ENCODE results near the gene C12orf42. TPM values are rescaled to one million over a fixed set of nuclear protein-coding genes. Genes with fewer than 3 reads are reported as not detected.

C12orf42 gene
- polyA plus RNA-seq, 1 experiment: not detected

DNA sequence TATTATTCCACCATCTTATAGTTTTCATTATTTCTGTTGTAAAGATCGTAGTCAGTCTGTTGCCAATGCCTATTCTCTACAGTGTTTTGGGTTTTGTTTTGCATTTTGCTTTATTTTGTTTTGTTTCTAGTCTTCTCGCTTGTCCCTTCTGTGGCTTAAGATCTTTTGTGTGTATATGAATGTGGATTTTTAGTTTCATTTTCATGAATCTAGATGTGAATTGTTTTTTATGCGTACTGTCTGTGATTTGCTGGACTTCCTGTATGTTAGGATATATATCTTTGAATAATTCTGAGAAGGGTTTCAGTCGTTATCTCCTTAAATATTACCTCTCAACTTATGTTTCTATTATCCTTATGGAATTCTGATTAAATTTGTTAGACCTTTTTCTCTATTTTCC, 13.4 kb downstream of the C12orf42 start:
- POLR2A ChIA-PET: no interaction called here
- CTCF ChIA-PET: no interaction called here
- Histone ChIP-seq H3K27me3 (ENCODE audit: control insufficient read depth, insufficient read depth, low read length) (no peaks in the 10 kb centered on the region), H3K27ac (ENCODE audit: low read depth, low read length) (no peak overlapping the region), H3K9me3 (ENCODE audit: control insufficient read depth, insufficient read depth, low read length) (no peaks in the 10 kb centered on the region), H3K4me3 (ENCODE audit: low read depth, low read length) (no peak overlapping the region)
- no peak for TF ChIP-seq CTCF (IDR thresholded peaks at IDR 0.05; ENCODE audit: low read depth, low read length)
- no peak for DNase-seq (ENCODE audit: low read depth, low spot score)

GRCh38 chr12:103475073-103475472, 20.7 kb downstream of the C12orf42 start:
- no peak for TF ChIP-seq CTCF (IDR thresholded peaks at IDR 0.05; ENCODE audit: low read depth, low read length)
- DNase-seq (ENCODE audit: low read depth, low spot score): no peak
- ChIA-PET CTCF (no interaction called here), POLR2A (no interaction called here)
- Histone ChIP-seq H3K9me3 (ENCODE audit: control insufficient read depth, insufficient read depth, low read length) (peaks cover 2% of the 10 kb centered on the region; the same call in 1 of the 2 replicates), H3K27ac (ENCODE audit: low read depth, low read length) (no peak overlapping the region), H3K27me3 (ENCODE audit: control insufficient read depth, insufficient read depth, low read length) (no peaks in the 10 kb centered on the region), H3K4me3 (ENCODE audit: low read depth, low read length) (no peak overlapping the region)

- H3K9me3 ChIP-seq (ENCODE audit: control insufficient read depth, insufficient read depth, low read length): peaks cover 3% of the 10 kb centered on the region
- ChIA-PET CTCF (no interaction called here), POLR2A (no interaction called here)
- no peak for DNase-seq (ENCODE audit: low read depth, low spot score)
- no peak overlapping the region for H3K27ac ChIP-seq (ENCODE audit: low read depth, low read length)
- H3K27me3 ChIP-seq (ENCODE audit: control insufficient read depth, insufficient read depth, low read length): no peaks in the 10 kb centered on the region
- TF ChIP-seq CTCF (IDR thresholded peaks at IDR 0.05; ENCODE audit: low read depth, low read length): no peak
- no peak overlapping the region for H3K4me3 ChIP-seq (ENCODE audit: low read depth, low read length)
Observed at GRCh38 chr12:103470664-103471063, 25.1 kb downstream of the C12orf42 start.

GRCh38 chr12:103469719-103470118, 26.0 kb downstream of the C12orf42 start:
- H3K9me3 ChIP-seq (ENCODE audit: control insufficient read depth, insufficient read depth, low read length): peaks cover 3% of the 10 kb centered on the region
- TF ChIP-seq CTCF (IDR thresholded peaks at IDR 0.05; ENCODE audit: low read depth, low read length): no peak
- no peaks in the 10 kb centered on the region for H3K27me3 ChIP-seq (ENCODE audit: control insufficient read depth, insufficient read depth, low read length)
- no peak overlapping the region for H3K27ac ChIP-seq (ENCODE audit: low read depth, low read length)
- no peak overlapping the region for H3K4me3 ChIP-seq (ENCODE audit: low read depth, low read length)
- POLR2A ChIA-PET: no interaction called here
- no peak for DNase-seq (ENCODE audit: low read depth, low spot score)
- CTCF ChIA-PET: no interaction called here

DNA sequence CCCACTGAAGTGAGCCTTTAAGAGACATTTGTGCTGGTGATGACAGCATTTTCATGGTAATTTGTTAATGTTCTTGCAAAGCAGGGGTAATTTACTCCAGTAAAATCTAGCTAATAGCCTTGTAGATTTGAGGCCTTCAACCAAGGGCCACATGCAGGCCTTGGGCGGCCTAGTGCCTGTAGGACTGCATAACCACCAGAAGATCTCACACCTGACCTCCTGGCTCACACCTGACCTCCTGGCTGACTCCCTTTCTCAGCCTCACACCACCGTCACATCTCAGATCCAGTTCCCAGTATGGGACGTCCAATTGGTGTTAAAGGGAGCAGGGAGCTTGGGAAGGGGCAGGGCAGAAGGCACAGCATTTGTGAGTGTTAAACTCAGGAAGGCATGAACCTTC, 26.9 kb downstream of the C12orf42 start:
- Histone ChIP-seq H3K9me3 (ENCODE audit: control insufficient read depth, insufficient read depth, low read length) (peaks cover 3% of the 10 kb centered on the region), H3K27ac (ENCODE audit: low read depth, low read length) (no peak overlapping the region), H3K4me3 (ENCODE audit: low read depth, low read length) (no peak overlapping the region), H3K27me3 (ENCODE audit: control insufficient read depth, insufficient read depth, low read length) (no peaks in the 10 kb centered on the region)
- no peak for DNase-seq (ENCODE audit: low read depth, low spot score)
- TF ChIP-seq CTCF (IDR thresholded peaks at IDR 0.05; ENCODE audit: low read depth, low read length): no peak
- ChIA-PET POLR2A (no interaction called here), CTCF (no interaction called here)
